GM23338 (cell line): ENCODE results near the gene ARL15. TPM values are rescaled to one million over a fixed set of nuclear protein-coding genes. Genes with fewer than 3 reads are reported as not detected.

Source experiments
- ATAC-seq: fragments of 200-7000 bp; cut with Tn5 transposase; 3 replicates; pipeline ENCODE4 v1.9.1; 2020
- DNase-seq: peaks from one replicate; pipeline ENCODE4 v3.0.0-alpha.2; 2015; ENCODE audit warnings: low spot score
- H2AFZ ChIP-seq: fragments of 200-600 bp; sonication (generic); 2 replicates; pipeline ENCODE4 v1.8.0; 2016; ENCODE audit warnings: antibody characterized with exemption, mild to moderate bottlenecking, moderate library complexity
- H3F3A ChIP-seq: fragments of 200-600 bp; sonication (generic); replicated peaks from 2 replicates; pipeline ENCODE4 v1.8.0; 2017; ENCODE audit warnings: antibody characterized with exemption, mixed run types, low read depth
- H3K27ac ChIP-seq: fragments of 200-600 bp; sonication (generic); 2 replicates; pipeline ENCODE4 v1.6.1; 2016; ENCODE audit warnings: low read depth
- H3K27me3 ChIP-seq: fragments of 200-600 bp; sonication (generic); 2 replicates; pipeline ENCODE4 v1.8.0; 2016; ENCODE audit warnings: mild to moderate bottlenecking, mixed run types, moderate library complexity; ENCODE audit not compliant: insufficient read depth
- H3K36me3 ChIP-seq: fragments of 200-600 bp; sonication (generic); 2 replicates; pipeline ENCODE4 v1.8.0; 2016; ENCODE audit warnings: mild to moderate bottlenecking; ENCODE audit not compliant: insufficient read depth
- H3K4me1 ChIP-seq: fragments of 200-600 bp; sonication (generic); 2 replicates; pipeline ENCODE4 v1.8.0; 2016; ENCODE audit warnings: mild to moderate bottlenecking, moderate library complexity; ENCODE audit not compliant: insufficient read depth
- H3K4me2 ChIP-seq: fragments of 200-600 bp; sonication (generic); 2 replicates; pipeline ENCODE4 v1.7.1; 2017; ENCODE audit warnings: mixed run types
- H3K4me3 ChIP-seq: fragments of 200-600 bp; sonication (generic); 2 replicates; pipeline ENCODE4 v1.6.1; 2016; ENCODE audit warnings: mixed run types
- H3K79me2 ChIP-seq: fragments of 200-600 bp; sonication (generic); replicated peaks from 2 replicates; pipeline ENCODE4 v1.8.0; 2017; ENCODE audit warnings: mild to moderate bottlenecking; ENCODE audit not compliant: insufficient read depth
- H3K9me2 ChIP-seq: fragments of 200-600 bp; sonication (generic); 2 replicates; pipeline ENCODE4 v1.8.0; 2017; ENCODE audit not compliant: insufficient read depth
- H4K20me1 ChIP-seq: fragments of 200-600 bp; sonication (generic); replicated peaks from 2 replicates; pipeline ENCODE4 v1.8.0; 2017; ENCODE audit warnings: mild to moderate bottlenecking; ENCODE audit not compliant: insufficient read depth
- H3K27ac Mint-ChIP-seq: 2 replicates; pipeline ENCODE4 v1.8.0; 2020; ENCODE audit warnings: inconsistent platforms, mild to moderate bottlenecking, moderate library complexity, mixed read lengths
- H3K27me3 Mint-ChIP-seq: 3 replicates; pipeline ENCODE4 v1.8.0; 2022; ENCODE audit warnings: low read depth, mild to moderate bottlenecking, moderate library complexity, mixed read lengths, inconsistent platforms; ENCODE audit not compliant: insufficient read depth, poor library complexity
- H3K36me3 Mint-ChIP-seq: 3 replicates; pipeline ENCODE4 v1.8.0; 2021; ENCODE audit warnings: low read depth, mild to moderate bottlenecking, inconsistent platforms, moderate library complexity, mixed read lengths
- H3K4me1 Mint-ChIP-seq: 3 replicates; pipeline ENCODE4 v1.8.0; 2020; ENCODE audit warnings: mild to moderate bottlenecking, inconsistent platforms, mixed read lengths
- H3K4me3 Mint-ChIP-seq: 3 replicates; pipeline ENCODE4 v1.8.0; 2021; ENCODE audit warnings: moderate library complexity, mild to moderate bottlenecking, inconsistent platforms, mixed read lengths
- H3K9me3 Mint-ChIP-seq: 3 replicates; pipeline ENCODE4 v1.8.0; 2020; ENCODE audit warnings: moderate library complexity, mild to moderate bottlenecking, inconsistent platforms, mixed read lengths
- CREB1 ChIP-seq: fragments of 250-450 bp; sonication (Bioruptor Pico); IDR thresholded peaks from 2 replicates; pipeline ENCODE4 v1.5.0; 2020; ENCODE audit warnings: low read depth, mild to moderate bottlenecking, moderate library complexity
- EZH2 ChIP-seq: fragments of 200-600 bp; sonication (generic); IDR thresholded peaks from one replicate; pipeline ENCODE4 v1.8.0; 2017; ENCODE audit warnings: antibody characterized with exemption, mild to moderate bottlenecking, low read depth; ENCODE audit not compliant: unreplicated experiment
- EZH2phosphoT487 ChIP-seq: fragments of 200-600 bp; sonication (generic); IDR thresholded peaks from one replicate; pipeline ENCODE4 v1.8.1; 2018; ENCODE audit warnings: antibody characterized with exemption; ENCODE audit not compliant: unreplicated experiment
- JUNB ChIP-seq: IDR thresholded peaks from one replicate; pipeline ENCODE4 v1.6.1; 2016; ENCODE audit warnings: antibody characterized with exemption; ENCODE audit not compliant: unreplicated experiment
- NANOG ChIP-seq: IDR thresholded peaks from 2 replicates; pipeline ENCODE4 v1.6.1; 2016; ENCODE audit warnings: antibody characterized with exemption, borderline replicate concordance
- POLR2AphosphoS5 ChIP-seq: IDR thresholded peaks from 2 replicates; pipeline ENCODE4 v1.6.1; 2016; ENCODE audit warnings: antibody characterized with exemption, low read depth
- STAT1 ChIP-seq: IDR thresholded peaks from one replicate; pipeline ENCODE4 v1.6.1; 2016; ENCODE audit warnings: antibody characterized with exemption; ENCODE audit not compliant: unreplicated experiment
- ZNF114 ChIP-seq: fragments of 250-450 bp; sonication (Bioruptor Pico); IDR thresholded peaks from 2 replicates; pipeline ENCODE4 v1.5.0; 2020; ENCODE audit warnings: mild to moderate bottlenecking, moderate library complexity
- ZNF331 ChIP-seq: fragments of 250-450 bp; sonication (Bioruptor Pico); IDR thresholded peaks from 2 replicates; pipeline ENCODE4 v1.5.0; 2020; ENCODE audit warnings: low read depth, mild to moderate bottlenecking, moderate library complexity
- ZNF462 ChIP-seq: fragments of 250-450 bp; sonication (Bioruptor Pico); IDR thresholded peaks from 2 replicates; pipeline ENCODE4 v1.5.0; 2020; ENCODE audit warnings: mild to moderate bottlenecking, moderate library complexity
- polyA plus RNA-seq: library from polyadenylated mRNA; unstranded; fragments of >200 nt; fragmentation: Nextera tagmentation; extraction: Ambion mirVana; gene quantifications from 2 replicates; pipeline ENCODE4 v1.2.1, GENCODE V29; 2016
- total RNA-seq: library from RNA; depleted of rRNA; stranded (reverse); fragments of >200 nt; shearing (Covaris generic); gene quantifications from 2 replicates; pipeline ENCODE4 v1.2.3, GENCODE V29; 2014
- TF ChIP-seq, protein P1 (sequence below): IDR thresholded peaks from 2 replicates; pipeline ENCODE4 v1.6.1; 2016; ENCODE audit warnings: antibody characterized with exemption
- TF ChIP-seq, protein P2 (sequence below), 2 experiments: fragments of 200-600 bp in 1 of 2; sonication (generic) in 1 of 2; conservative IDR thresholded peaks; 2 replicates each; pipeline versions ENCODE4 v1.5.1 to v1.6.1; 2016 to 2017; ENCODE audit warnings: antibody characterized with exemption in 2 of 2, low read depth in 2 of 2, mild to moderate bottlenecking in 2 of 2, moderate library complexity in 1 of 2
- TF ChIP-seq, protein P3 (sequence below): IDR thresholded peaks from one replicate; pipeline ENCODE4 v1.6.1; 2018; ENCODE audit warnings: antibody characterized with exemption; ENCODE audit not compliant: unreplicated experiment

The ARL15 gene
- total and polyA plus RNA-seq, 2 experiments from 2014 or later, result 13.0 to 54.0 TPM

- Histone ChIP-seq H3K4me3 (peak overlapping the region; percentile 17; the same call in 1 of the 2 replicates), H3K27ac (no peak overlapping the region), H3K9me2 (no peaks in the 10 kb centered on the region), H3K36me3 (no peaks in the 10 kb centered on the region), H3K79me2 (peaks cover 34% of the 10 kb centered on the region), H2AFZ (no peak overlapping the region), H3K27me3 (no peaks in the 10 kb centered on the region), H4K20me1 (no peaks in the 10 kb centered on the region), H3K4me1 (peaks cover 64% of the 10 kb centered on the region), H3K4me2 (peak overlapping the region; percentile 56), H3F3A (no peaks in the 10 kb centered on the region)
- no peak for TF ChIP-seq POLR2AphosphoS5
- no peak for TF ChIP-seq JUNB
- no peak for TF ChIP-seq EZH2phosphoT487
- TF ChIP-seq, protein P1, sequence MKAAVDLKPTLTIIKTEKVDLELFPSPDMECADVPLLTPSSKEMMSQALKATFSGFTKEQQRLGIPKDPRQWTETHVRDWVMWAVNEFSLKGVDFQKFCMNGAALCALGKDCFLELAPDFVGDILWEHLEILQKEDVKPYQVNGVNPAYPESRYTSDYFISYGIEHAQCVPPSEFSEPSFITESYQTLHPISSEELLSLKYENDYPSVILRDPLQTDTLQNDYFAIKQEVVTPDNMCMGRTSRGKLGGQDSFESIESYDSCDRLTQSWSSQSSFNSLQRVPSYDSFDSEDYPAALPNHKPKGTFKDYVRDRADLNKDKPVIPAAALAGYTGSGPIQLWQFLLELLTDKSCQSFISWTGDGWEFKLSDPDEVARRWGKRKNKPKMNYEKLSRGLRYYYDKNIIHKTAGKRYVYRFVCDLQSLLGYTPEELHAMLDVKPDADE, result no peak
- TF ChIP-seq NANOG, result no peak
- TF ChIP-seq ZNF114 (CRISPR knock-in tag), result no peak
- TF ChIP-seq, protein P2, sequence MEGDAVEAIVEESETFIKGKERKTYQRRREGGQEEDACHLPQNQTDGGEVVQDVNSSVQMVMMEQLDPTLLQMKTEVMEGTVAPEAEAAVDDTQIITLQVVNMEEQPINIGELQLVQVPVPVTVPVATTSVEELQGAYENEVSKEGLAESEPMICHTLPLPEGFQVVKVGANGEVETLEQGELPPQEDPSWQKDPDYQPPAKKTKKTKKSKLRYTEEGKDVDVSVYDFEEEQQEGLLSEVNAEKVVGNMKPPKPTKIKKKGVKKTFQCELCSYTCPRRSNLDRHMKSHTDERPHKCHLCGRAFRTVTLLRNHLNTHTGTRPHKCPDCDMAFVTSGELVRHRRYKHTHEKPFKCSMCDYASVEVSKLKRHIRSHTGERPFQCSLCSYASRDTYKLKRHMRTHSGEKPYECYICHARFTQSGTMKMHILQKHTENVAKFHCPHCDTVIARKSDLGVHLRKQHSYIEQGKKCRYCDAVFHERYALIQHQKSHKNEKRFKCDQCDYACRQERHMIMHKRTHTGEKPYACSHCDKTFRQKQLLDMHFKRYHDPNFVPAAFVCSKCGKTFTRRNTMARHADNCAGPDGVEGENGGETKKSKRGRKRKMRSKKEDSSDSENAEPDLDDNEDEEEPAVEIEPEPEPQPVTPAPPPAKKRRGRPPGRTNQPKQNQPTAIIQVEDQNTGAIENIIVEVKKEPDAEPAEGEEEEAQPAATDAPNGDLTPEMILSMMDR (conservative IDR thresholded peaks at IDR 0.05; ENCODE audit: low read depth in 2 of 2), result no peak
- TF ChIP-seq CREB1, result no peak
- TF ChIP-seq, protein P3, sequence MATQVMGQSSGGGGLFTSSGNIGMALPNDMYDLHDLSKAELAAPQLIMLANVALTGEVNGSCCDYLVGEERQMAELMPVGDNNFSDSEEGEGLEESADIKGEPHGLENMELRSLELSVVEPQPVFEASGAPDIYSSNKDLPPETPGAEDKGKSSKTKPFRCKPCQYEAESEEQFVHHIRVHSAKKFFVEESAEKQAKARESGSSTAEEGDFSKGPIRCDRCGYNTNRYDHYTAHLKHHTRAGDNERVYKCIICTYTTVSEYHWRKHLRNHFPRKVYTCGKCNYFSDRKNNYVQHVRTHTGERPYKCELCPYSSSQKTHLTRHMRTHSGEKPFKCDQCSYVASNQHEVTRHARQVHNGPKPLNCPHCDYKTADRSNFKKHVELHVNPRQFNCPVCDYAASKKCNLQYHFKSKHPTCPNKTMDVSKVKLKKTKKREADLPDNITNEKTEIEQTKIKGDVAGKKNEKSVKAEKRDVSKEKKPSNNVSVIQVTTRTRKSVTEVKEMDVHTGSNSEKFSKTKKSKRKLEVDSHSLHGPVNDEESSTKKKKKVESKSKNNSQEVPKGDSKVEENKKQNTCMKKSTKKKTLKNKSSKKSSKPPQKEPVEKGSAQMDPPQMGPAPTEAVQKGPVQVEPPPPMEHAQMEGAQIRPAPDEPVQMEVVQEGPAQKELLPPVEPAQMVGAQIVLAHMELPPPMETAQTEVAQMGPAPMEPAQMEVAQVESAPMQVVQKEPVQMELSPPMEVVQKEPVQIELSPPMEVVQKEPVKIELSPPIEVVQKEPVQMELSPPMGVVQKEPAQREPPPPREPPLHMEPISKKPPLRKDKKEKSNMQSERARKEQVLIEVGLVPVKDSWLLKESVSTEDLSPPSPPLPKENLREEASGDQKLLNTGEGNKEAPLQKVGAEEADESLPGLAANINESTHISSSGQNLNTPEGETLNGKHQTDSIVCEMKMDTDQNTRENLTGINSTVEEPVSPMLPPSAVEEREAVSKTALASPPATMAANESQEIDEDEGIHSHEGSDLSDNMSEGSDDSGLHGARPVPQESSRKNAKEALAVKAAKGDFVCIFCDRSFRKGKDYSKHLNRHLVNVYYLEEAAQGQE, result no peak
- no peak for TF ChIP-seq ZNF462 (CRISPR knock-in tag)
- TF ChIP-seq EZH2, result no peak
- no peak for TF ChIP-seq STAT1
- no peak for TF ChIP-seq ZNF331 (CRISPR knock-in tag)
- Mint-ChIP-seq H3K27ac (peak overlapping the region; percentile 76; the same call in 1 of the 2 replicates), H3K9me3 (no peaks in the 10 kb centered on the region), H3K27me3 (peaks cover 4% of the 10 kb centered on the region), H3K4me3 (peak overlapping the region; percentile 49; the same call in 2 of the 3 replicates), H3K4me1 (peaks cover 64% of the 10 kb centered on the region), H3K36me3 (no peaks in the 10 kb centered on the region)
- peak; percentile 84 for DNase-seq
- peak; percentile 79 for ATAC-seq
These were observed 95.1 kb downstream of the ARL15 start for GRCh38 chr5:54215233-54215736.
